ENCODE data around the gene LTBP3.

DNA sequence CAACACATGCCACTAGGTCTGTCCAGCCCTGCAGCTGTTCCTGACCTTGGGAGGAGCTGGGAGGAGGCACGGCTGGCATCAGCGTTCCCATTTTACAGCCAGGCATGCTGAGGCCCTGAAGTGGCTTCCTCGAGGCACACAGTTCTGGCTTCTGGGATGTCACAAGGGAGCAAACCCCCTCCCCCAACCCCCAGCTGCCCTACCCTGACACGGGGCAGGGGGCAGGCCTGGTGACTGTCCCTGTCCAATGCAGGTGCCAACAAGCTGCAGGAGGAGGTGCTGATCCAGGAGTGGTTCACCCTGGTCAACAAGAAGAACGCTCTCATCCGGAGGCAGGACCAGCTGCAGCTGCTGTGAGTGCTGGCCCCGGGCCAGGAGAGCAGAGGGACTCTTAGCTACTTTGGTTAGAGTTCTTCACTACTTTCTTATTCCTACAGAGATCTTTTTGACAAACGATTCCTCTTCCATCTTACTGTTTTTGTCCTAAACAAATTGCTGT, 32.1 kb upstream of the LTBP3 start:
- TF ChIP-seq, protein P1, sequence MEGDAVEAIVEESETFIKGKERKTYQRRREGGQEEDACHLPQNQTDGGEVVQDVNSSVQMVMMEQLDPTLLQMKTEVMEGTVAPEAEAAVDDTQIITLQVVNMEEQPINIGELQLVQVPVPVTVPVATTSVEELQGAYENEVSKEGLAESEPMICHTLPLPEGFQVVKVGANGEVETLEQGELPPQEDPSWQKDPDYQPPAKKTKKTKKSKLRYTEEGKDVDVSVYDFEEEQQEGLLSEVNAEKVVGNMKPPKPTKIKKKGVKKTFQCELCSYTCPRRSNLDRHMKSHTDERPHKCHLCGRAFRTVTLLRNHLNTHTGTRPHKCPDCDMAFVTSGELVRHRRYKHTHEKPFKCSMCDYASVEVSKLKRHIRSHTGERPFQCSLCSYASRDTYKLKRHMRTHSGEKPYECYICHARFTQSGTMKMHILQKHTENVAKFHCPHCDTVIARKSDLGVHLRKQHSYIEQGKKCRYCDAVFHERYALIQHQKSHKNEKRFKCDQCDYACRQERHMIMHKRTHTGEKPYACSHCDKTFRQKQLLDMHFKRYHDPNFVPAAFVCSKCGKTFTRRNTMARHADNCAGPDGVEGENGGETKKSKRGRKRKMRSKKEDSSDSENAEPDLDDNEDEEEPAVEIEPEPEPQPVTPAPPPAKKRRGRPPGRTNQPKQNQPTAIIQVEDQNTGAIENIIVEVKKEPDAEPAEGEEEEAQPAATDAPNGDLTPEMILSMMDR (conservative IDR thresholded peaks at IDR 0.05; ENCODE audit: low read length): no peak
- TF ChIP-seq EZH2phosphoT487 (IDR thresholded peaks at IDR 0.05; ENCODE audit: borderline replicate concordance, low read depth, low read length): no peak

All from OCI-LY7 (cell line).